Measurements from ENCODE around the gene PYGM.
"Not testable (repeated sequence)": the region's sequence is repeated elsewhere in the genome, so short reads cannot be mapped to it uniquely, and the experiment has no call there.

PYGM gene

DNA sequence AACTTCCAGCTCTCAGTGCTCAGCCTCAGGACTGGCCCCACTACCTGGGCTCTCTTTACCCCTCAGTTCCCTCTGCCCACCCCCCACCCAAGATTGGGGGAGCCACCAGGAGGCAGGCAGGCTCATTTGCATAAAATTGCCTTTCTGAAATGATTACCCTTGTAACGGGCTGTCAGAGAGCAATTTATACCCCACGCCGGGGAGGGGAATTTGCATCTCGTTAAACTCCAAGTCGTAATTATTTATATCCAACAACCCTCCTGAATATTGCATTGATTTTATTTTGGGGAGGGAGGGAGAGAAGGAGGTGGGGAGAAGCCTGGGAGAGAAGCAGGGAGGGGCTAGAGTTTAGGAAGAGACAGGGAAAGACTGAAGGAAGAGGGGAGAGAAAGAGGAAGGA lies 45.1 kb downstream of the PYGM start:
- DNase-seq = no peak

DNA sequence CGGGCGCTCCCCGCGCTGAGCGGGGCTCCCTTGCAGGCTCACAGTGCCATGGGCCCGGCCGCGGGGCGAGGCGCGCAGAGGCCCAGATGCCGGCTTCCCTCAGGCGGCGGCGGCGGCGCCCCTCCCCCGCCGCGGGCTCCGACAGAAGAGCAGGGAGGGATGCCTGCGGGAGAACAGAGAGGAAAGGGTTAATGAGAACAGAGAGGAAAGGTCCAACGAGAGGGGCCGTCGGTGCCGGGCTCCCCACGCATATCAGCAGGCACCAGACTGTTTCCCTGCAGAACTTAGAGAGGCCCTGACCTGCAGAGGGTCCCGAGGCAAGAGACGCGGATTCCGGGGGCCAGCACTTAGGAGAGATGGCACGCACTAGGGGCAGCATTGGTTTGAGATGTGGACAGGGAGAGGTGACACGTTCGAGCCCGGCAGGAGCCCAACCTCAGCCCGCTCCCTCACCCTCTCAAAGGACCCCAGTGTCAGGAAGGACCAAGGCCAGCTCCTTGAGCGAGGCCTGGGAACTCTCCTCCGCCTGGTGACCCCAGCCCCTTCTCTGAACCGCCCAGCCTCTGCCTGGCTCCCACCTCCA lies 45.9 kb downstream of the PYGM start:
- DNase-seq = no peak

DNA sequence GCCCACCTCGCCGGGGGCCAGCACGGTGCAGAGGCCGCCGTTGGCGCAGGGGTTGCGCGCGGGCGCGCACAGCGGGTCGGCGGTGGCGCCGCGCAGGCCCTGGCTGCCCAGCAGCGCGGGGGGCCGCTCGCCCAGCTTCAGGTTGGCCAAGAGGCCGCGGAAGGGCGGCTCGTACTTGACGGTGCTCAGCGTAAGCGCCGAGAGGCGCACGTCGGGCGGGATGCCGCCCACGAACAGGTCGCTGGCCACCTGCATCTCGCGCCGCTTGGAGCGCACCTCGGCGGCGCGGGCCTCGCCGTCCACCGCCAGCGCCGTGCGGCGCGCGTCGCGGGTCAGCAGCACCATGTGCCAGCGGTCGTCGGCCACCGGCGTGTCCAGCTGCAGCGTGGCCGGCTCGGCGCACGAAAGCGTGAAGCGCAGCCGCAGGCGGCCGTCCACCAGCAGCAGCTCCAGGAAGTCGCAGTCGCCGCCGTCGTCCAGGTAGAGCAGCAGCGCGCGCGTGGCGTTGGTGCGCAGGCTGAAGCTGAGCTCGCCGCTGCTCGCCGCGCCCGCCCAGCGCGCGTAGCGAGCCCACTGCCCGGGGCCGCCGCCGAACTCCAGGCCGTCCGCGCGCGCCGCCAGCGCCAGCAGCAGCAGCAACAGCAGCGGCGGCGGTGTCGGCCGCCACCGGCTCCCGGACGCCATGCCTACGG lies 46.6 kb downstream of the PYGM start:
- no peak for DNase-seq

DNA sequence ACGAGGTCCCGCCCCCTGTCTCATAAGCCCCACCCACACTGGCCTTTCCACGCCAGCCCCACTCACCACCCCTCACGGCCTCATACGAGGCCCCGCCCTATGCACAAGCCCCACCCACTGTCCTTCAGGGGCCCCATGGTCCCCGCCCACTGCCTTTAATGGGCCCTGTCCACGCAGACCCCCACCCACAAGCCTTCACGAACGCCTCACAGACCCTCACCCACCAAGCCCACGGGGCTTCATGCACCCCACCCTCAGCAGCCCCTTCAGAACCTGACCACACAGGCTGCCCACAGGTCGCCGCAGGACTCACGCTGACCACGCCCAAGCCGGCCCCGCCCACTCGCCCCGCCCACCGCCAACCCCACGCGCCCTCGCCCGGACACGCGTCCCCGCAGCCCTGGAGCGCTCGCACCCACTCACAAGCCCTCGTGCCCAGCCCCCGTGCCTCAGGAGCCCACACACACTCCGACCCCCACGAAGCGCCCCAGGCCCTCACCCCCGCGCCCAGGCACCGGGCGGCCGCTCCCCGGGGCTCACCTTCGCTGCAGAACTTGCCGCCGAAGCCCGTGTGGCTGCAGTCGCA lies 47.3 kb downstream of the PYGM start:
- DNase-seq = no peak

DNA sequence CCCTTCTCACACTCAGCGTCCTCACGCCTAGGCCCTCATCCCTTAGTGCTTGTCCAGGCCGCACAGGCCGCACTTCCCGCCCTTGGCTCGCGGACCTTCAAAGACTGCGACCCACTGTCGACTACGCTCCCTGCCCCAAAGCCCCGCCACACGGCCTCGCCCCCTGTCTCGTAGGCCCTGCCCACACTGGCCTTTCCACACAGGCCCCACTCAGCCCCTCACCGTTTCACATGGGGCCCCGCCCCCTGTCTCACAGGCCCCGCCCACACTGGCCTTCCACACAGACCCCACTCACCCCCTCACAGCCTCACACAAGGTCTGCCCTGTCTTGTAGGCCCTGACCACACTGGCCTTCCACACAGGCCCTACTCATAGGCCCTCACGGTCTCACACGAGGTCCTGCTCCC lies 47.8 kb downstream of the PYGM start:
- DNase-seq = no peak

DNA sequence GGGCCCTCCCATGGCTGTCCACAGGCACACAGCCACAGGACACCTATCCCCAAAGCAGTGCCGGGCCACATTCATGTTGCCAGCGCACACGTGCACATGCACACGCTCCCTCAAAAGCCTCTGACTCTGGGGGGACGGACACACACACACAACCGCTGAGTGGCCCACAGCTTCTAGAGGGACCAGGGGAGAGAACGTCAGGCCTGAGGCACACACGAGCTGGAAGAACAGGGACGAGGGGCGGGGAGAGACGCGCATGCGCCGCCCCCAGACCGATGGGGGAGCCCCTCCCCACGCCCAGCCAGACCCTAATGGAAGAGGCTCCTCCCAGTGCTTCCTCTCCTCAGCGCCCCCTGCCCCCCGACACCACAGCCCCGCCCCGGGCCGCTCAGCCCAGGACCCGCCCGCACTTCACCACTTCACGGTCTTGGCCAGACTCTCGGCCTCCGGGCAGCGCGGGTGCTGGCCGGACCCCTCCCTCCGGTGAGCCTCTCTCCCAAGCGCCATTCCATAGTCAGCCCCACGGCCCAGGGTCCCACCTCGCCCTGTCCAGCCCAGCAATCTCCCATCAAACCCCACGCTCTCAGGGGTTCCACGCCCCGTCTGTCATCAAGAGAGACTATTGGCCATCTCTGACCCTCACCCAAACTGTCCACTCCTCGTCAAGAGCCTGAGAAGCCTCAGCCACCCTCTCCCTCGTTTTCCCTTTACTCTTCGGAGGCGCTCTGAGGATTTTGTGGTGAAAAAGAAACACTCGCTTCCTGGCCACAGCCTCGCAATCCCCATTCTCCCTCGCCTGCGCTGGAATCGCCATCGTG lies 48.4 kb downstream of the PYGM start:
- no peak for DNase-seq

DNA sequence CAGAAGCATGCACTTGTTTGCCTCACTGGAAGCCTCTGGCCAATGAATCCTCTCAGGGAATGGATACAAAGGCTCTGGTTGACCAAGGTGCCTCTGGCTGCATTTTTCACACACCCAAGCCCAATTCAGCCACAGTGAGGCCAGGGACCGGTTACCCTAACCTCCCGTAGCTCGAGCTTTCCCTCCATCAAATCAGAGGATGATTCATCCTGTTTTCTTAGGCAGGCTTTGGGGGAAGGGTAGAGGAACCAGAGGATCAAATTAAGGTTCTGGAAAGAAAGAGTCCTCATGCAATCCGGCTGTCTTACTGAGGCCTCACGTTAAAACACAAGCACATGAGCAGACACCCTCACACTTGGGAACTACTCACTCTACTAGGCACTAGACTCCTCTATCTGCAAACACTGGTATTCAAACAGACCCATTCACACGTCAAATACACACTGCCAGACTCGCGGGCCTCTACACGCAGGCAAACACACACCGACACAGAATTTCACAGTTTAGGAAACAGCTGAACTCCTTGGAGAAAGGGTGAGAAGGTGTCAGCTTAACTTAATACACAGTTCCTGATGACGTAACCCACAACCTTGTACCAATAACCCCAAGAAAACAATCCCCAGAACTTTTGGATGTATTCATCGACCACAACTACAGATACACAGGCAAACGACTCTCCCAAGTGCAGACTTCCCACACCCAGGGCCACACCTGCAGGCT lies 49.2 kb downstream of the PYGM start:
- DNase-seq = peak; percentile 20

DNA sequence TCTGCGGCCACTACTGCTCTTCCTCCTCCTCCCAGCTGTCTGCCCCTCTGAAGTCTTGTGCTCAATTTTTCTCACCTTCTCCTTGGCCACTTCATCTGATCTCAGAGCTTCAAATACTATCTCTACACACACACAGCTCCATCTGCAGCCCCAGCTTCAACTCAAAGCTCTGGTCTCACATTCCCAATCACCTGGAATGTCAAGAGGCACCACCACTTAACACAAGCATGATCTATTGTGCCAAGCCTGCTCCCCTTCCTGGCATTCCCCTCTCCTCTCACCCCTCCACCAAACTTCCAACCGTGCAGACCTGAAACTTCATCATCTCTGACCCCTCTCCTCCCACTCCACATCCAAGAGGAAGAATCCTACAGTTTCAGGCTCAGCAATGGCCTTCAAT lies 54.3 kb downstream of the PYGM start:
- DNase-seq = no peak

DNA sequence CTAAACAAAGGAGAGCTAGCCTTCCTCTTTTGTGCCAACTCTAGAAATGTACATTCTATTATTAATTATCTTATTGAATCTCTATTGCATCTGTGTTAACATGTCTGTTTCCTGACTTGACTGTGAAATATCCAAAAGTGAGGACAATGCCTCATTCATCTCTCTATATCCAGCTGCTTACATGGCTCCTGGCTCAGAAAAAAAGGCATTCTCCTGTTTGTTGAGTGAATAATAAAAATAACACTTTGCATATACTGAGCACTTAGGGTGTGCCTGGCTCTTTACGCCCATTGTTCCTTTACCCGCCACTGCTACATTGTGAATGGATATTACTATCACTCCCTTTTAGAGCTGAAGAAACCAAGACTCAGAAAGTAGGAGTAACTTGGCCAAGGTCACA lies 56.7 kb downstream of the PYGM start:
- no peak for DNase-seq

DNA sequence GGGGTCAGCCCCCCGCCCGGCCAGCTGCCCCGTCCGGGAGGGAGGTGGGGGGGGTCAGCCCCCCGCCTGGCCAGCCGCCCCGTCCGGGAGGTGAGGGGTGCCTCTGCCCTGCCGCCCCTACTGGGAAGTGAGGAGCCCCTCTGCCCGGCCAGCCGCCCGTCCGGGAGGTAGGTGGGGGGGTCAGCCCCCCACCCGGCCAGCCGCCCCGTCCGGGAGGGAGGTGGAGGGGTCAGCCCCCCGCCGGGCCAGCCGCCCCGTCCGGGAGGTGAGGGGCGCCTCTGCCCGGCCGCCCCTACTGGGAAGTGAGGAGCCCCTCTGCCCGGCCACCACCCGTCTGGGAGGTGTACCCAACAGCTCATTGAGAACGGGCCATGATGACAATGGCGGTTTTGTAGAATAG lies 57.8 kb downstream of the PYGM start:
- DNase-seq = not testable (repeated sequence)

DNA sequence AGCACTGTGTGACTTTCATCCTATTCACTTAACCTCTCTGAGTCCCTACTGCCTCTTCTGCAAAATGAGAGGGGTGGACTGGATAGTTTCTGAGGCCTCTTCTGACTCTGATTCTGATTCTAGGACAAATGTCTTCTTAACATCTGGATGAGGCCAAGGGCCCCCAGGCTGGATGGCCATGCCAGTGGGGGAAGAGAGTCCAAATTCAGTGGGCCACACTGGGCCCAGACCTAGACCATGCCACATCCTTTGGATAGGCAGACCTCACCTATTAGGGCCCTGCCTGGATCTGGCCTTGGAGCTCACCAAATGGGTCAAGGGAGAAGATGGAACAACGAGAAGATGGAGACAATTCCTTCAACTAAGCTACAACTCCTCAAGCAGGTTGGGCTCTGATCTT lies 61.3 kb downstream of the PYGM start:
- no peak for DNase-seq

DNA sequence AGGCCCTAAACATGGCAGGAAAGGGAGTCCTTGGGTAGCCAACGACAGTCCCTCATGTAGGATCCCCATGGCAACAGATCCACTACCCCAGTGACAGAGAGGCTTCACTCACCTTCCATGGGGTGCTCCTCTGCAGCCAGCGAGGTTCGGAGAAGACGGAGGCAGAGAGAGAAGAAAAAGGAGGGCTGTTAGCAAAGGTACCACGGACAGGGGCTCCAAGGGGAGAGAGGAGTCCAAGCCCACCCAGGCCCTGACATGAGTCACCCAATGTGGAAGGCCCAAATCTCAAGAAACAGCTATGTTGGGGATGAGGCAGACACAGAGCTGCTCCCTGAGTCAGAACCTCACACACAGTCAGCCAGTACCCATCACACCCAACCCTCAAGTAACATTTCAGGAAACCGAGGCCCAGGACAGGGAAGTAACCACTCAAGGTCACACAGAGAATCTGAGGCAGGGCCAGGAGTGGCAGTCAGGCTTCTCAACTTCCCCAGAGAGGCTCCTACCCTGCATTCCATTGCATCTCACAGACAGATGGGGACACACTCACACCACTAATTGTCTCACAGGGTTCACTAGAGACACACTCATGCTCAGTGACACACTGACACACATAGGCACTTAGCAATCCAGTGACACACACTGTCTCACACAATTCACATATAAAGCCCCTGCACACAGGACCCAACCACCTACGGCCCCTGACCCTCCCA lies 62.0 kb downstream of the PYGM start:
- no peak for DNase-seq

Measured in HCEC 1CT (cell line).